ENCODE results near the gene CCDC198.

CCDC198 gene

GRCh38 chr14:57493467-57494181, at the start of gene CCDC198:
Gene CCDC198 (minus strand): TSS chr14:57493857. CDS start chr14:57493715, 142 bp downstream.
- in situ Hi-C loops (cut with MboI; ENCODE audit: low sequenced_read_pairs) = no loop called here

GRCh38 chr14:57533214-57533613, 39.6 kb upstream of the CCDC198 start:
- in situ Hi-C loops (cut with MboI; ENCODE audit: low sequenced_read_pairs) = no loop called here

- in situ Hi-C loops (cut with MboI; ENCODE audit: low sequenced_read_pairs) = no loop called here
Observed at GRCh38 chr14:57530571-57530970, 36.9 kb upstream of the CCDC198 start.

- in situ Hi-C loops (cut with MboI; ENCODE audit: low sequenced_read_pairs) = no loop called here
Observed at GRCh38 chr14:57526942-57527341, 33.3 kb upstream of the CCDC198 start.

GRCh38 chr14:57519043-57519442, 25.4 kb upstream of the CCDC198 start:
- in situ Hi-C loops (cut with MboI; ENCODE audit: low sequenced_read_pairs) = no loop called here

- in situ Hi-C loops (cut with MboI; ENCODE audit: low sequenced_read_pairs) = no loop called here
Observed at GRCh38 chr14:57512220-57512619, 18.6 kb upstream of the CCDC198 start.

- in situ Hi-C loops (cut with MboI; ENCODE audit: low sequenced_read_pairs) = no loop called here
Observed at GRCh38 chr14:57508756-57509155, 15.1 kb upstream of the CCDC198 start.

- in situ Hi-C loops (cut with MboI; ENCODE audit: low sequenced_read_pairs) = no loop called here
Observed at GRCh38 chr14:57502586-57503254, 9.1 kb upstream of the CCDC198 start.

GRCh38 chr14:57501039-57501557, 7.4 kb upstream of the CCDC198 start:
- in situ Hi-C loops (cut with MboI; ENCODE audit: low sequenced_read_pairs) = no loop called here

GRCh38 chr14:57498659-57499058, 5.0 kb upstream of the CCDC198 start:
- in situ Hi-C loops (cut with MboI; ENCODE audit: low sequenced_read_pairs) = no loop called here

GRCh38 chr14:57498035-57498434, 4.4 kb upstream of the CCDC198 start:
- in situ Hi-C loops (cut with MboI; ENCODE audit: low sequenced_read_pairs) = no loop called here

- in situ Hi-C loops (cut with MboI; ENCODE audit: low sequenced_read_pairs) = no loop called here
Observed at GRCh38 chr14:57495416-57495815, 1.8 kb upstream of the CCDC198 start.

GRCh38 chr14:57492859-57493258, 798 bp downstream of the CCDC198 start:
- in situ Hi-C loops (cut with MboI; ENCODE audit: low sequenced_read_pairs) = no loop called here

GRCh38 chr14:57491640-57492039, 2.0 kb downstream of the CCDC198 start:
- in situ Hi-C loops (cut with MboI; ENCODE audit: low sequenced_read_pairs) = no loop called here

- in situ Hi-C loops (cut with MboI; ENCODE audit: low sequenced_read_pairs) = no loop called here
Observed at GRCh38 chr14:57487771-57488170, 5.9 kb downstream of the CCDC198 start.

GRCh38 chr14:57486767-57487379, 6.8 kb downstream of the CCDC198 start:
- in situ Hi-C loops (cut with MboI; ENCODE audit: low sequenced_read_pairs) = no loop called here

GRCh38 chr14:57485635-57486034, 8.0 kb downstream of the CCDC198 start:
- in situ Hi-C loops (cut with MboI; ENCODE audit: low sequenced_read_pairs) = no loop called here

- in situ Hi-C loops (cut with MboI; ENCODE audit: low sequenced_read_pairs) = no loop called here
Observed at GRCh38 chr14:57482120-57482519, 11.5 kb downstream of the CCDC198 start.

GRCh38 chr14:57480051-57480450, 13.6 kb downstream of the CCDC198 start:
- in situ Hi-C loops (cut with MboI; ENCODE audit: low sequenced_read_pairs) = no loop called here

GRCh38 chr14:57479197-57479596, 14.5 kb downstream of the CCDC198 start:
- in situ Hi-C loops (cut with MboI; ENCODE audit: low sequenced_read_pairs) = no loop called here

GRCh38 chr14:57478050-57478449, 15.6 kb downstream of the CCDC198 start:
- in situ Hi-C loops (cut with MboI; ENCODE audit: low sequenced_read_pairs) = no loop called here

GRCh38 chr14:57470909-57471308, 22.7 kb downstream of the CCDC198 start:
- in situ Hi-C loops (cut with MboI; ENCODE audit: low sequenced_read_pairs) = no loop called here

Data from hTERT RPE-1 (cell line).